ENCODE data around the gene FOXP1.

DNA sequence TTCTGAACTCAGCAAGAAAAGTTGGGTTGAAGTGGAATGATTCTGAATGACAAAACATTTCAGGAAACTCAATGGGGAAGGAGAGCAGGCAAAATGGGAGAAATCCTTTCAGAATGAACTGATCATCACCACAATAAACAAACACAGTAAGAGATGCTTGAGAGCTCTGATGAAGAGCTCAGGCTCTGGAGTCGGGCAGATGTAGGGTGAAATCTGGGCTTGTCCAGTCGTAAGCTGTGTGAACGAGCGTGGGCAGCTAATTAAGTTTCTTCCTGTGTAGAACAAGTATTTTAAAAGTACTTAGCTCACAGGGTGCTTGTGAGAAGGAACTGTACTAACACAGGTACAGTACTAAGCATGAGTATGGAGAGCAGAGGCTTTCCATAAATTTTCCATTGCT, 406.2 kb downstream of the FOXP1 start:
- TF ChIP-seq POLR2AphosphoS5 (IDR thresholded peaks at IDR 0.05; ENCODE audit: low read depth, low read length) (no peak), POLR2A (IDR thresholded peaks at IDR 0.05; ENCODE audit: low read depth, low read length) (no peak), SPI1 (IDR thresholded peaks at IDR 0.05; ENCODE audit: low read depth, low read length) (no peak)
